Upper lobe of right lung (tissue), 1 donor: Measurements from ENCODE around the gene MXI1. TPM values are rescaled to one million over a fixed set of nuclear protein-coding genes. Genes with fewer than 3 reads are reported as not detected.
A peak's percentile ranks its signal among the peaks of the same experiment; 100 is the strongest.

Experiments used
- ATAC-seq: fragments of 200-7000 bp; cut with Tn5 transposase; one replicate; pipeline ENCODE4 v1.9.1; 2020; ENCODE audit warnings: mild to moderate bottlenecking, moderate library complexity
- DNase-seq: peaks from one replicate; pipeline ENCODE4 v3.0.0-alpha.2; 2020
- H3K27ac ChIP-seq: fragments of 200-600 bp; one replicate; pipeline ENCODE4 v1.8.0; 2022
- H3K27me3 ChIP-seq: fragments of 200-600 bp; one replicate; pipeline ENCODE4 v1.8.0; 2022; ENCODE audit warnings: mild to moderate bottlenecking
- H3K36me3 ChIP-seq: fragments of 200-600 bp; one replicate; pipeline ENCODE4 v1.8.0; 2022
- H3K4me1 ChIP-seq: fragments of 200-600 bp; one replicate; pipeline ENCODE4 v1.8.0; 2022
- H3K4me3 ChIP-seq: fragments of 200-600 bp; one replicate; pipeline ENCODE4 v1.8.0; 2022; ENCODE audit warnings: mild to moderate bottlenecking
- H3K9me3 ChIP-seq: fragments of 200-600 bp; one replicate; pipeline ENCODE4 v1.8.0; 2022
- CTCF ChIP-seq: fragments of 200-600 bp; IDR thresholded peaks from one replicate; pipeline ENCODE4 v1.8.0; 2022; ENCODE audit warnings: antibody characterized with exemption
- intact Hi-C: fragments of 100-400 bp; cut with DNase I; formaldehyde crosslinking; loops from one replicate; pipeline ENCODE4 v1.11.0; 2022
- total RNA-seq: library from RNA; stranded (reverse); fragmentation: NEBNext Ultra II Directional; extraction: Animal tissue kit (Norgen Biotek cat#: 25700); gene quantifications from one replicate; pipeline ENCODE4 v1.2.1, GENCODE V29; 2021
- donor health status: DM: no; HTN: yes; CAD: no; lungs with severe emphysema.

Gene MXI1
- total RNA-seq, 1 donor from 2014 or later: 34.7 TPM

DNA sequence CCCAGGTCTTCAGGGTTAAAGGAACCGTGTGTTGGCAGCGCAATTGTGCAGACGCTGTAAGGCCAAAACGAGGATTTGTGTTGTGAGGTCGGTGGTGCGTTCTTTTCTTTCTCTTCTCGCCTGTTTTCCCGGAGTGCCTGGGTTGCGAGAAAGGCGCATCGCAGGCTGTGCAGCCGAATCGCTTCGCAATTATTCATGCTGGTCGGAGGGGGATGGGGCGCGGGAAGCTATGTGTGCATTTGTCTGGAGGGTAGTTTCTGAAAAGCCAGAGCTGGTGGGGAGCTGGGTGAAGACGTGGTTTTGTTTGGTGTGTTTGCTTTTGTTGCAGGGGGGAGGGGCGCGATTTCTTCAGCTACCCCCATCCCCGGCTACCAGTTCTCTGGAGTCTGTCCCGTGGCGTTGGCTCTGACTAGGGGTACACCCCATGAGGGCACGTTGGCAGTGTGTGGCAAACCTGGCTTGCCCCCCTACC lies 2.1 kb downstream of the MXI1 start:
- no peaks in the 10 kb centered on the region for H3K9me3 ChIP-seq
- H3K4me1 ChIP-seq: peaks cover 18% of the 10 kb centered on the region
- TF ChIP-seq CTCF: no peak
- H3K36me3 ChIP-seq: no peaks in the 10 kb centered on the region
- no peaks in the 10 kb centered on the region for H3K27me3 ChIP-seq
- peak overlapping the region; percentile 85 for H3K27ac ChIP-seq
- ATAC-seq (no peak), DNase-seq (peak; percentile 74)
- H3K4me3 ChIP-seq: peak overlapping the region; percentile 60
- intact Hi-C loops: loop anchor here (10.0 kb wide), 2 partner anchors 55 to 65 kb away; no protein-coding TSS in a partner anchor

- ATAC-seq (peak; percentile 23), DNase-seq (peak; percentile 75)
- intact Hi-C loops: loop anchor here (10.0 kb wide), 2 partner anchors 55 to 65 kb away; no protein-coding TSS in a partner anchor
- no peaks in the 10 kb centered on the region for H3K27me3 ChIP-seq
- TF ChIP-seq CTCF: no peak
- no peaks in the 10 kb centered on the region for H3K9me3 ChIP-seq
- peak overlapping the region; percentile 85 for H3K27ac ChIP-seq
- peaks cover 18% of the 10 kb centered on the region for H3K4me1 ChIP-seq
- peak overlapping the region; percentile 60 for H3K4me3 ChIP-seq
- H3K36me3 ChIP-seq: no peaks in the 10 kb centered on the region
Observed at GRCh38 chr10:110209926-110210673, 2.7 kb downstream of the MXI1 start.

GRCh38 chr10:110210674-110211464 lies 3.5 kb downstream of the MXI1 start:
- Histone ChIP-seq H3K36me3 (no peaks in the 10 kb centered on the region), H3K27me3 (no peaks in the 10 kb centered on the region), H3K4me3 (peak overlapping the region; percentile 60), H3K27ac (peak overlapping the region; percentile 85), H3K4me1 (peaks cover 18% of the 10 kb centered on the region), H3K9me3 (no peaks in the 10 kb centered on the region)
- DNase-seq (peak; percentile 97), ATAC-seq (peak; percentile 94)
- no peak for TF ChIP-seq CTCF
- intact Hi-C loops: no loop called here

DNA sequence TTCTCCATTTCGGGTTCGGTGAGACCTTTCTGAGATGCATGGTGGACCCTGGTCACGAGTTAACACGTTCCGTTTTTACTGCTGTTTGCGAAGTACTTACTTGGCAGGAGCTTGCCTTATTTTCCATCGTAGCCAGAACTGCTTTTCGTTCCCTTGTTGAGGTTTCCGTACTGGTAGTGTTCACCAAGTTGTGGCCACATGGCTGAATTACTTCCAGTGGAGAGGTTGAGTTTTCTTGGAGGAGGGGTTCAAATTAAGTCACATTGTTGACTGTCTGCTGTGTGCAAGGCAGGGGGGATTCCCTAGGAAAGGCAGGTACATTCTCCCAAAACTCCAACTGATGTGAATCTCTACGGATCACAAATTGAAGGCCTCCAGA lies 4.0 kb downstream of the MXI1 start:
- no peak for TF ChIP-seq CTCF
- DNase-seq: no peak
- Histone ChIP-seq H3K4me3 (peak overlapping the region; percentile 60), H3K4me1 (peaks cover 18% of the 10 kb centered on the region), H3K27me3 (no peaks in the 10 kb centered on the region), H3K27ac (peak overlapping the region; percentile 85), H3K9me3 (no peaks in the 10 kb centered on the region), H3K36me3 (no peaks in the 10 kb centered on the region)
- intact Hi-C loops: no loop called here
- ATAC-seq: no peak

DNA sequence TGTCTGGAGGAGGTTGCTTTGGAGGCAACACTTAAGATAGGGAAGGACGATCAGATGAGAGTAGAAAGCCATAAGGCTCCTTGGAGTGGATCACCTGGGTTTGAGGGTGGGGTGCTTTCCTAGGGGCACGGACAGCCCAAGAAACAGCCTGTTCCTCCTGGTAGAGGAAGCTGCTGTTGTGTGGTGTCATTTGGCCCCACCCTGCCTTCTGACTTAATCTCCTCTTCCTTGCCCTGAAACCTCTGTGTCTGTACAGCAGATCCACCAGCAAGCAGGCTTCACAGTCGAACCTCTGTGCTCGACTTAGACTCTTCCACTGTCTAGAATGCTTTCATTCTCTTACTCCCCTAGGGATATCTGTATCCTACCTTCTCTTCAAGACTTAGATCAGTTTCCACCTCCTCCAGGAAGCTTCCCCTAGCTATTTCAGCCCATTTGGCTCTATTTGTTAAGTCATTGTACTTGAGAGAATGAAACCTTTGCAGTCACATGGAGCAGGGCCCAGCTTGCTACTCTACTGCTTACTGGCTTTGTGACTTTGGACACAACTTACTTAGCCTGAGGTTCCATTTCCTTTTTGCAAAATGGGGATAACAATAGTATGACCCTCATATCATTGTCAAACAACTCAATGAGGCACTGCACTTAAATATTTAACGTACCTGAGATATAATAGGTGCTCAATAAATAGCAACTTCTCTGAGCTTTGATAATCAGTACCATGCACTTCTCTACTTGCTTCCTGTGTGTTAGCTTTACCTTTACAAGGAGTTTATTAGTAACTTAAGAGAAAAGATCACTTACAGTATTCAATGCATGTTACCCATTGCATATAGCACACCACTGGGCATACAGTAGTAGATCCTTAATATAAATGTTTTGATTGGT lies 5.0 kb downstream of the MXI1 start:
- Histone ChIP-seq H3K36me3 (no peaks in the 10 kb centered on the region), H3K27ac (peak overlapping the region; percentile 85), H3K4me3 (peak overlapping the region; percentile 60), H3K27me3 (no peaks in the 10 kb centered on the region), H3K9me3 (no peaks in the 10 kb centered on the region), H3K4me1 (peaks cover 14% of the 10 kb centered on the region)
- ATAC-seq: peak; percentile 48
- intact Hi-C loops: no loop called here
- DNase-seq: no peak
- no peak for TF ChIP-seq CTCF
